HG03469 (cell line): ENCODE results near the gene SLC25A2.
"Not testable (repeated sequence)": the region's sequence is repeated elsewhere in the genome, so short reads cannot be mapped to it uniquely, and the experiment has no call there.

ENCODE experiments used
- ATAC-seq: cut with Tn5 transposase; IDR thresholded peaks from one replicate; pipeline ENCODE4 v1.9.1; 2021; ENCODE audit warnings: mild to moderate bottlenecking, moderate library complexity, moderate number of reproducible peaks; ENCODE audit not compliant: unreplicated experiment

The SLC25A2 gene

GRCh38 chr5:141316963-141317362, 13.1 kb upstream of the SLC25A2 start:
- ATAC-seq, result not testable (repeated sequence)

GRCh38 chr5:141313711-141314110, 9.9 kb upstream of the SLC25A2 start:
- ATAC-seq, result no peak

- no peak for ATAC-seq
These were observed 2.8 kb upstream of the SLC25A2 start for GRCh38 chr5:141306630-141307029.

GRCh38 chr5:141298376-141298775, 5.5 kb downstream of the SLC25A2 start:
- no peak for ATAC-seq

- no peak for ATAC-seq
These were observed 30.9 kb downstream of the SLC25A2 start for GRCh38 chr5:141272906-141273305.

- no peak for ATAC-seq
These were observed 34.7 kb downstream of the SLC25A2 start for GRCh38 chr5:141269195-141269594.

GRCh38 chr5:141261238-141261546, 42.7 kb downstream of the SLC25A2 start:
- ATAC-seq, result no peak

- no peak for ATAC-seq
These were observed 43.2 kb downstream of the SLC25A2 start for GRCh38 chr5:141260458-141261237.

GRCh38 chr5:141258948-141259347, 44.9 kb downstream of the SLC25A2 start:
- no peak for ATAC-seq

GRCh38 chr5:141258464-141258863, 45.4 kb downstream of the SLC25A2 start:
- no peak for ATAC-seq
